Activated CD4-positive, CD25-positive, alpha-beta regulatory T cell treated with anti-CD3 and anti-CD28 coated beads, Interleukin-2, amount 50 U/mL, for 24 hours (primary cell): ENCODE data around the gene ALDH3B1.

Experiments
- ATAC-seq, 2 donors: fragments of 150-1000 bp; cut with Tn5 transposase; one replicate each; pipeline ENCODE4 v1.10.0; 2021; ENCODE audit warnings: mild to moderate bottlenecking in 1 of 2, moderate library complexity in 1 of 2

The ALDH3B1 gene

DNA sequence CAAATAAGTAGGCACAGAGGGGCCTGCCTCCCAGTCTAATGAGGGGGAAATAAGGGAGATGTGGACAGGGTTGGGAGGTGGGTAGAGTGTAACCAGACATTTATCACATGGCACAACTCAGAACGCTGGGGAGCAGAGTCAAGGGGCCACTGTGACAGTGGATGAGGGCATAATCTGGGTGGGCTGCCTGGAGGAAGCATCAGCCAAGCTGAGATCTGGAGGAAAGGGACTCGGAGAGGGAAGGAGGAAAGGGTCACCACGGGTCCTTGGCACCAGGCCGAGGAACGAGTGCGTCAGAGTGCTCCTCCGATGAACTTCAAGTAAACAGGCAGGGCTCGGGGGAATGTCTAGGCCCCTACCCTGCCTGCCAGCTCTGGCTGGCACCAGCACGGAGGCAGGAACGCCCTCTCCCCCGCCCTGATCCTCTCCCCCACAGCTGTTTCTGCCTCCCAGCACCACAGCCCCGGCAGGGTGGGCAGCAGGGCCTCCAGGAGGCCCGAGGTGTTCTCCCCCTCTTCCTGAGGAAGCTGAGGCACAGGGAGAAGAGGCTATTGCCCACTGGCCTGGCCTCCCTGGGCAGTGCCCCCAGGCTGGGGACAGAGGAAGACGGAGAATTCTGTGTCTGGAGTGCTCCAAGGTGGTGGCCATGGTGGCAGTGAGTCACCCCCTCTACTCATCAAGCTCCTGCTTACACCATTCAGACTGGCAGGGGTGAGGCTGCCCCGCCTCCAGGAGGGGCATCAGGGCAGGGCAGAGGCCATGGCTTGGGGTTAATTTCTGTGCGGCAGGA is 4.2 kb downstream of the ALDH3B1 start:
- ATAC-seq, result peak in 1 of 2 donors; percentile 27

DNA sequence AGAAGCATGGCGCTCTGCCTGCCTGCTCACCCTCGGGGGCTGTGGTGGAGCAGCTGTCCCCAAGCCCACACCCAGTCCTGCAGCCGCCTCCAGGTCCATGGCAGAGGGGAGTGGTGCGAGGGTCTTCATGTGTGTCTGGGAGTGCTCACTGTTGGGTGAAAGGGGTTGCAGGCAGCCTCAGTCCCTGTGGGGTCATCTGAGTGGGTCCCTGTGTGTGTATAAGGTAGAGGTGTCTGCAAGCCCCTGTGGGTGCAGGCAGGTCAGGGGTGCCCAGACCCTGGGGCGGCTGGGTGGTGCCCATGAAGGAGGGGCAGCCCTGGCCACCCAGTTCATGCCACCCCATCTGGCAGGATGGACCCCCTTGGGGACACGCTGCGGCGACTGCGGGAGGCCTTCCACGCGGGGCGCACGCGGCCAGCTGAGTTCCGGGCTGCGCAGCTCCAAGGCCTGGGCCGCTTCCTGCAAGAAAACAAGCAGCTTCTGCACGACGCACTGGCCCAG is 4.9 kb downstream of the ALDH3B1 start:
- no peak for ATAC-seq

DNA sequence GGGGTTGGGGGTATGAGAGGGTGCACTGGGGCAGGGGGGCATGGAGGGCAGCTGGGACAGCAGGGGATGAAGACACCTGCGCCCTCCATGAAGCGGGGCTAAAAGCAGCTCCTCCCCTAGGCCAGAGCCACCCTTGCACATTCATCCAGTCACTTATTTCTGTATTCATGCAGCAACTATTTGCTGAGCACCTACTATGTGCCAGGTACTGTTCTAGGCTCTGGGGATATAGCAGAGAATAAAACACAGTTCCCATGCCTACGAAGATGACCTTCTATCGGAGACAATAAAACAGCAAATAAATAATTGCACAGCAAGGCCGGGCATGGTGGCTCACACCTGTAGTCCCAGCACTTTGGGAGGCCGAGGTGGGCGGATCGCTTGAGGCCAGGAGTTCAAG is 5.3 kb downstream of the ALDH3B1 start:
- no peak for ATAC-seq

DNA sequence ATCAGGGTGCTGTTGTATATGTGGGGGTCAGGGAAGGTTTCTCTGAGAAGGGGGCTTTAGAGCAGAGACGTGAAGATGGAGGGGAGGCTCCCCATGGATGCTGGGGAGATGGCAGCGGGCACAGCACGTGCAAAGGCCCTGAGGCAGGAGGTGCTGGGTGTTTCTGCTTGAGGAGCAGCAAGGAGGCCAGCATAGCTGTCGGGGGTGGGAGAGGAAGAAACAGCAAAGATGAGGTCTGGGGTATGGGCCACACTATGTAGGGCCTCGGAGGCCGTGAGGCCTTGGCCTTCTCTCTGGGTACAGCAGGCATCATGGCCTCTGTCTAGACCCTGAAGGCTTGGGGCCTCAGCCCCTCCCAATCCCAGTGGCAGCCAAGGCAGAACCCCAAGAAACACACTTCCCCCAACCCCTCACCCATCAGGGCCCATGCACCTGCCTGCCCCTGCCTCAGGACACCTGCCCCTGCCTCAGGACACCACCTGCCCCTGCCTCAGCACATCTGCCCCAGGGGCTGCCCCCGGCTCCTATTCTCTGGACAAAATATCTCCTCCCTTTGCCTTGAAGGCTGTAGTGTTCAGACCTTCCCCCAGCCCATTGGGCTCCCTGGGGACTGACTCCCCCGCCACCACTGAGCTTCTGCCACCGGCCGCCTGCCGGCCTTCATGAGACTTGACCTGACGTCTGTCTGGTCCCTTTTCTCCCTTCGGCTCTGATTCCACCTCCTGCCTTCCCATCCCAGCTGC is 6.2 kb downstream of the ALDH3B1 start:
- ATAC-seq, result no peak

DNA sequence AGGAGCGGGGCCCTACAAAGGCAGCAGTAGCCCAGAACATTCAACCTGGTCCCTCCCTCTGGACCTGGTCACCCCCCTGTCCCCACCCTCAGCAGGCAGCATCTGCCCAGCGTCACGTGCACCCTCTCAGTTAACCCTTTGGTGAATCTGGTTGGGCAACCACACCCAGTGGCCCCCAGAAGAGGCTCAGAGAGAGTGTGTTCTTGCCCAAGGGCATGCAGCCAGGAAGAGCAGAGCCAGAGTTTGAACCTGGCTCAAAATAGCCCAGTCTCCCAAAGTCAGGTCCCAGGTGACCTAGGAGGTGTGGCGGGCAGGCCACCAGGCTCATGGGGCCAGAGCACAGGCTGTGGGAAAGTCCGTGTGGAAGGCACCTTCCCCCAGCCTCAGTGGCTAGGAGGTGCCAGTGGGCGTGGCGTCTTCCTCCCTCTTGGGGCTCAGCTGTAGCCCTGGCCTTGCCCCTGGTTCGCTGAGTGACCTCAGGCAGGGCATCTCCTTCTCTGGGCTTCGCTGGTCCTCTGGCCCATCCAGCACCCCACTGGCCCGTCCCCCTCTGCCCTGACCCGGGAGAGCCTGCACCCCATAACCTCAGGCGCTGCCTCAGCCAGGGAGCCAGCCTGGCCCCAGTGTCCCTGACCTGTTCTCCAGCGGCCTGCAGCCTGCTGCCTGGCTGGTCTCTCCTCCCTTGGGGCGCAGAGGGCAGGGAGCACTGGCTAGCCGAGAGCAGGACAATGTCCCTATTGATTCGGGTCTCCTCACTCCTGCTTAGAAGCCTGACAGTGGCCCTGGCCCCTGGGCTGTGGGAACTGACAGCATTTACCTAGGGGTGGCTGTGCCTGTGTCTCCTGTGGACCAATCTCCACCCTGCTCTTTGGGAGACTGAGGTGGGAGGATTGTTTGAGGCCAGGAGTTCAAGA is 7.0 kb downstream of the ALDH3B1 start:
- ATAC-seq, result no peak

DNA sequence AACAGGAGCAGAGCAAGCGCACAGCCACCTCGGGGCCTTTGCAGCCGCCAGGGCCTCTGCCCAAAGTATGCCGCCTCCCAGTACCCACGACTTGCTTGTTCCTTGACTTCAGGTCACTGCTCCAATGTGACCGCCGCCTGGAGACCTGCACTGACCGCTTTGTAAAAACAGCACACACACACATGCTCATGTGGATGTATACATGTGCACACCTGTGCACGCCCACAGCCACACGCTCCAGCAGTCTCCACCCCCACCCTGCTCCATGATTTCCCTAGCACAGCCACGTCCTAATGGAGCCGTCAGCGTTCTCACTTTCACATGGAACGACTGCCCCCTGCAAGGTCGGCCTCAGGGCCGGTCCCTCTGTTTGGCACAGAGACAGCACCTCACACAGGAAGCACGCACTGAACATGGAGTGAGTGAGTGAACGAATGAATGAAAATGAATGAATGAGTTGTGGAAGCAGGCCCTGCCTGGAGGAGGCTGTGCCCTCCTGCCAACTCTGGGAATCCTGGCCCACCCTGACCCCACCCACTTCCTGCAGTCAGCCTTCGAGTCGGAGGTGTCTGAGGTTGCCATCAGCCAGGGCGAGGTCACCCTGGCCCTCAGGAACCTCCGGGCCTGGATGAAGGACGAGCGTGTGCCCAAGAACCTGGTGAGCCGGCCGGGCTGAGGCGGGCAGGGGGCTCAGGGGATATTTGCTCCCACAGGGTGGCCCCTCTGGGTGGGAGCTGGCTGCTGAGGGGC is 8.0 kb downstream of the ALDH3B1 start:
- no peak for ATAC-seq

DNA sequence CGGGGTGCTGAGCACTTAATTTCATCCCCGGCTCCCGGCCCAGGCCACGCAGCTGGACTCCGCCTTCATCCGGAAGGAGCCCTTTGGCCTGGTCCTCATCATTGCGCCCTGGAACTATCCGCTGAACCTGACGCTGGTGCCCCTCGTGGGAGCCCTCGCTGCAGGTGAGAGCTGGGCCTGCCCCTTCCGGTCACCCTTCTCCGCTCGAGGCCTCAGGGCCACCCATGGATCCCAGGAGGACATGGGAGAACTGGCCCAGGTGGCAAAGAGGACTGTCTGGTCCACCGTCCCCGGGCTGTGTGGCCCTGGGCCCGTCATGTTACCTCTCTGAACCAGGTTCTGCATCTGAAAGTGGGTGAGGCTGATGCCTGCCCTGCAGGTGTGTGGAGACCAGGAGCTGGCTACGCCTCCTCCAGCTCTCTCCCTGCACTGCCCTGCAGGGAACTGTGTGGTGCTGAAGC is 8.6 kb downstream of the ALDH3B1 start:
- ATAC-seq, result no peak

DNA sequence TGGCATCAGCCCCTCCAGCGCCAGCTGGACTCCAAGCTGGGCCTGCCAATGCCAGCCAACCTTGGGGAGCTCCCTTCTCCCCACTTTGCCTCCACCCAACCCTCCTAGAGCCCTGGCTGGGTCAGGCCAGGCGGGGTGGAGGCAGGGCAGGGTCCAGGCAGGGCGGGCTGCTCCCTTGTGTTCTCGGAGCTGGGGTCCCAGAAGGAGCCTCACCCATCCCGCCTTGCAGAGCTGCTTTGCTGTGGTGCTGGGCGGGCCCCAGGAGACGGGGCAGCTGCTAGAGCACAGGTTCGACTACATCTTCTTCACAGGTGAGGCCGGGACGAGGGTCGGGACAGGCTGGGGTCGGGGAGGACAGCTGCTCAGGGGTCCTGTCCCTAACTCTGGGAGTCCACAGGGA is 9.4 kb downstream of the ALDH3B1 start:
- no peak for ATAC-seq

DNA sequence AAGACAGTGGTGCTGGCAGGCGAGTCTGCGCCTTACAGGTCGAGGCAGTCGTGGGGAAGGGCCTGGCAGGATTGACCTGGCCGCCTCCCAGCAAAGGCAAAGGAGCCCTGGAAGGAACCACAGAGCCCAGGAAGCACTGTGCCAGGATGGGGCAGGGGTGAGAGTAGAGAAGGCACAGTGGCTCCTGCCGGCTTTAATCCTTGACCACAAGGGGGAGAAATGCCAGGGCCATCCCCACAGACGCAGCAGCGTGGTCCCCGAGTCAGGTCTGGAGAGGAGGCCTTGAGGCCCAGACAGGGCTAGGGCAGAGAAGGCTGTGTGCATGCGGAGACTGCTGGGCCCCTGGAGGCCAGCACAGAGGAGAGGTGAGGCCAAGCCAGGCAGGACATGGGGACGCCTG is 10.4 kb downstream of the ALDH3B1 start:
- ATAC-seq, result no peak

DNA sequence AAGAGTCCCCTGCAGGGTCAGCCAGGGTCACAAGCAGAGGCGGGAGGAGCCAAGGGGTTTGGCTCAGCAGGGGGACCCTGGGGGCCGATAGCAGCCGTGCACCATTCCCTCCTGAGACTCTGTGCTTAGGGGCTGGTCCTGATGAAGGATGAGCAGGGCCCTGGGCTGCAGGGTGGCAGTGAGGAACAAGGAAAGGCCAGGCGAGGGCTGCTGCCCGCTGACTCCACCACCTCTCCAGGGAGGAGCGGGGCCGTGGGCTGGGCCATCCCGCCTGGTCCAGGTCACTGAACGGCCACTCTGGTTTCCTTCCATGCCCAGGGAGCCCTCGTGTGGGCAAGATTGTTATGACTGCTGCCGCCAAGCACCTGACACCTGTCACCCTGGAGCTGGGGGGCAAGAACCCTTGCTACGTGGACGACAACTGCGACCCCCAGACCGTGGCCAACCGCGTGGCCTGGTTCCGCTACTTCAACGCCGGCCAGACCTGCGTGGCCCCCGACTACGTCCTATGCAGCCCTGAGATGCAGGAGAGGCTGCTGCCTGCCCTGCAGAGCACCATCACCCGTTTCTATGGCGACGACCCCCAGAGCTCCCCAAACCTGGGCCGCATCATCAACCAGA is 11.2 kb downstream of the ALDH3B1 start:
- ATAC-seq, result no peak

DNA sequence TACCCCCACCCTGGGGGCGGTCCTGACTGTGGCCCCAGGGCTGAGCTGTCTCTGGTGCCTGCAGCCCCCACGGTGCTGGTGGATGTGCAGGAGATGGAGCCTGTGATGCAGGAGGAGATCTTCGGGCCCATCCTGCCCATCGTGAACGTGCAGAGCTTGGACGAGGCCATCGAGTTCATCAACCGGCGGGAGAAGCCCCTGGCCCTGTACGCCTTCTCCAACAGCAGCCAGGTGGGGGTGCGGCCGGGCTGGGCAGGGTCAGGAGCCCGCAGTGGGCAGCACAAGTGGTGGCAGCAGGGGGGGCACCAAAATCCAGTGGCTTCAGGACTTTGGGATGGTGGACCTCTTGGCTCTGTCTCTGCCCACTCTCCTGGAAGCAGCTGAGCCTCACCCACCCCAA is 12.4 kb downstream of the ALDH3B1 start:
- ATAC-seq, result no peak

DNA sequence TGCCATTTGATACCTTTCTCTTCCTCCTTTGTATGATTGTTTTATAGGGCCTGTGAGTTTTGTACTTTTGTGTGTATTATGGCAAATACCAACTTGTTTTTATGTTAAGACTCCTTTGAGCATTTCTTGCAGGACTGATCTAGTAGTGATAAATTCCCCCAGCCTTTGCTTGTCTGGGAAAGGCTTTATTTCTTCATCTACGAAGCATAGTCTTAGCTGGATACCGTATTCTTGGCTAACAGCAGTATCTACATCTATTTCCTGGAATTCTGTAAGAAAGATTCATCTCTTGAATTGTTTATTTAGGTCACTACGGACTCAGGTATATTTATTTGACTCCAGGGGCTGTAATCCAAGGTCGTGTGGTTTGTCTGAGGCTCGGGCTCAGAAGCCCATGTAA is 14.4 kb downstream of the ALDH3B1 start:
- no peak for ATAC-seq

DNA sequence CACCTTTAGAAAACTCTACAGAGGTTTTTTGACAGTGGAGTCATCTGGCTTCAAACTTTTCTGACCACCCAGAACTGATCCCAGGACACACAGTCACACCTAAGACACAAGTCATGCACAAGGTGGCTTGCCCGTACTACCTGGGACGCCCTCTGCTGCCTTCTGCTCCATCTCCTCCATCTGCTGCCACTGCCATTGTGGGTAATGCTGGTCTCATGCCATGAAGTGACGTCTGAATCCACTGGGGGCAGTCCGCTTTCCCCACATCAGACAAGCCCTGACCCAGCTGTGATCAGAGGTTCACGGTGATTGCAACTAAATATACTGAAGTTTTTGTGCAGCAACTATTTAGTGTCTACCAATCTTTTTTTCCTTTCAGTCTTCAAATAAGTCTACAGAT is 14.9 kb downstream of the ALDH3B1 start:
- ATAC-seq, result no peak

DNA sequence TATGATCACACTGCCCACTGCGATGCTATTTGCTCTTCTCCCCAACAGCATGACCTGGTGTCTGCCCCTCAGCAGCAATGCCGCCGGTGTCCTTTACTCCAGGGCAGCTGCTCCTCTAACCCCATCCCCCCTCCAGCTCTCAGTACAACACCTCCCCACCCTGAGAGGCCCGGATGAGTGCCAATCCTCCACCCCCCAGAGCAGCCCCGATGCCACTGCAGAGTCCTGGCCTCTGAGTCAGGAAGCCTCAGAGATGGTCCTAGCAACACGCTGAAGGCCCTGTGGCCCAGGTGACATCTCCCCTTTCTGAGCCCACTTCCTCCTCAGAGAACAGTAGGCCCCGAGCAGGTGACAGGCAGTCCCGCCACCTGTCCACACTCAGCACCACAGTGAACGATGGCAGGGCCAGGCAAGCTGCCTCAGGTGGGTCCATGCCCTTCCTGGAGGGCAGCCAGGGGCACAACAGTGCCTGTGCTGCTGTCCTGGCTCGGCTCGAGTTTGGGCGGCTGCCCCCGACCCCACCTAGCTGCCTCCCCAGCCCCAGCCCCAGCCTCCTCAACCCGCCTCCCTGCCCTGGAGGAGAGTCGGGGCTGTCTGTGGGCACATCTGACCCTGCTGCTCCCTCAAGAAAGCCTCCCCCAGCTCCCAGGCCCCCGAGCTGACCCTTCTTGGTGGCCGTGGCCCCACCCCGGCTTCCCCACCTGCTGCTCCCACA is 16.4 kb downstream of the ALDH3B1 start:
- ATAC-seq, result no peak

DNA sequence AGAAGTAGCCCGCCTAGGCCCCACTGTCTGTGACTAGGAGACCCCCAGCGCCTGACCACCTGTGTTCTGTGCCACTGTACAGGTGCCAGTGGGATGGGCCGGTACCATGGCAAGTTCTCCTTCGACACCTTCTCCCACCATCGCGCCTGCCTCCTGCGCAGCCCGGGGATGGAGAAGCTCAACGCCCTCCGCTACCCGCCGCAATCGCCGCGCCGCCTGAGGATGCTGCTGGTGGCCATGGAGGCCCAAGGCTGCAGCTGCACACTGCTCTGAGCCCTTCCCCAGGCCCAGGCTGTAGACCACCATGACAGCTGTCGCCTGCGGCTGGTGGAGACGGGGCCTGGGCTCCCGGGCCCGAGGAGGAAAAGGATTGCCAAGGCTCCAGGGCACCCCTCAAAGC is 17.5 kb downstream of the ALDH3B1 start:
- ATAC-seq, result no peak

DNA sequence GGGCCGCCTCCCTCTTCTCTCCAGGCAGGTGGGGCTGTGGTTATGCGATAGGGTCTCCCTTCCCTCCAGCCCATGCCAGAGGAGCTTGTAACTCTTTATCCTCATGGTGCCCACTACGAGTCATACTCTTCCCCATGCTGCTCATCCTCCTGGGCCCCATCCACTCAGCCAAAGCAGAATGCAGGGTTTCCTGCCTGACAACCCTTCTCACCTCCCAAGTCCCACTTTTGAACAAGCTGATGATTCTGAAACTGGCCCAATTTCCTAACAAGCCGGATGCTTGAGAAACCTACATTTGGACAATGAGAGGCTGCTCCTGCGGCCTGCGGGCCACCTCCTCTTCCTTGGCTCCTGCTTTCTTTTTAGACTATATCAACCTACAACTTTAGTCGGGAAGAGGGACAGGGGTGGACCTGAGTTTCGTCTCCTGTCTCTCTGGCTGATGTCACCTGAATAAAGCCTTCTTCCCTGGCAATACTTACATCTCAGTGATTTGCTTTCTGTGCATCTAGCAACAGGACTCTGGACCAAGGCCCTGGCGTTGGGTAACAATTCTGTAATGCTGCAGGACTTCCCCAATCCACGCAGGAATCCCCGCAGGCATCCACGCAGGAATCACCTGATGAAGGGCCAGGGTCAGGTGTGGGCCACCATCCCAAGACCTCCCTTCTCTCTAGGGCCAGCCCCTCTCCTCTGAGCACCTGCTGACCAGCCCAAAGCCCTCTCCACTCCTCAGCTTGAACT is 18.8 kb downstream of the ALDH3B1 start:
- no peak for ATAC-seq

DNA sequence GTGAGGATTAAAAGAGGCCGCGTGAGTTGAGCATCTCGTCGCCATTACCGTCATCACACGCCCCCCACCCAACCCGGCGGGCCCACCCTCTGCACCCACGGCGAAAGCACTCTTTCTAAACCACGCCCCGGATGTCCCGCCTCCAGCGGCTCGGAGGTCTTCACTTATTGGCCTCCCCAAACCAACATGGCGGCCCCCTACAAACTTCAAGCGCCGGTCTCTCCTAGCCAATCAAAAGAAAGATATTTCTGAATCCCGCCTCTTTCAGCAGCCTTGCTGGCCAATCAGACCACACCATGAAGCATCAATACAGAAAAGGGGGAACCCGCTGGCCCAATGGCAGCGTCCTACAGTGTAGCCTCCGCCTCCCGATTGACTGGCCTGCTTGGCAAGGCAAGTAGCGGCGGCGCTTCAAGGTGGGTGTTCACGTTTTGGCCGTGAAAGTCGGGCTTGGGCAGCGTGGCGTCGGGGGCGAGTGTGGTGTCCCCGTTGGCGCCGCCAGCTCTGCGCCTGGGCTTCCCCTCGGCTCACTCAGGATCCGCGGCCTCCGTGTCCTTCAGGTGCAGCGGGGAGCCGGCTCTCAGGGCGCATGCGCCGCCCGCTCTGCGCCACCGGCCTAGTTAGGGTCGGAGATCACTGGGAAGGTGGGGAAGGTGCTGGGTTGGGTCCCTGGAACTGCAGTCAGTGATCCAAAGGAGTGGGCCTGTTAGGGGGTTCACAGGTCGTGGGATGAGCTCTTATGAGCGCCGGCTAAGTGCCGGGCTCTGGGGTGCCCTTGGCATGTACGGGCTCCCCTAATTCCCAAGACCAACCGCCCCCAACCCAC is 20.4 kb downstream of the ALDH3B1 start, which contains the start of gene NDUFS8:
Gene NDUFS8, plus strand, starts transcription at position 364 of the 826 bp plus-strand sequence. CDS start 1,471 bp downstream, outside the sequence.
- peak; percentile 98 for ATAC-seq

DNA sequence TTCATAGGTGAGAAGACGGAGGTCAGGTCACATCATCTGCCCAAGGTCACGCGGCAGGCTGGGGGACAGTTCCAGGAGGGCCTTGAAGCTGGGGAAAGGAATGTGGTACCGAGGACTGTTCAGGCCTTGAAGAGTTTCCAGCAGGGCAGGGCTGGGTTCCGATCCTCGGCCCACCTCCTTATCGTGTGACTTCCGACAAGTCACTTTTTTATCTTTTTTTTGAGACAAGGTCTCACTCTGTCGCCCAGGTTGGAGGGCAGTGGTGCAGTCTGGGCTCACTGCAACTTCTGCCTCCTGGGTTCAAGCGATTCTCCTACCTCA is 21.0 kb downstream of the ALDH3B1 start:
- ATAC-seq, result no peak

DNA sequence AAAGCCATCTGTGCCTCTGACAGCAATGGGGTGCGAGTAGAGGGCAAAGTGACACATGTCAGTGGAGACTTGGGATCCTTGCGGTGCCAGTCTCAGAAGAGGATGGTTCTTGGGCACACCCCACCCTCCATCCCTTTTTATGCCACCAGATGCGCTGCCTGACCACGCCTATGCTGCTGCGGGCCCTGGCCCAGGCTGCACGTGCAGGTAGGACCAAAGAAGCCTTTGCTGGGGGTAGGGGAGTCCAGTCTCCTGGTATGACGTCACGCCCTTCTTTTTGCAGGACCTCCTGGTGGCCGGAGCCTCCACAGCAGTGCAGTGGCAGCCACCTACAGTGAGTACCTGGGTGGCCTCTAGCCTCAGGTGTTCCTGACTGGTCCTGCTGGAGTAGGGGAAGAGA is 21.9 kb downstream of the ALDH3B1 start:
- no peak for ATAC-seq
